ENCODE measurements around the gene TUSC2.

DNA sequence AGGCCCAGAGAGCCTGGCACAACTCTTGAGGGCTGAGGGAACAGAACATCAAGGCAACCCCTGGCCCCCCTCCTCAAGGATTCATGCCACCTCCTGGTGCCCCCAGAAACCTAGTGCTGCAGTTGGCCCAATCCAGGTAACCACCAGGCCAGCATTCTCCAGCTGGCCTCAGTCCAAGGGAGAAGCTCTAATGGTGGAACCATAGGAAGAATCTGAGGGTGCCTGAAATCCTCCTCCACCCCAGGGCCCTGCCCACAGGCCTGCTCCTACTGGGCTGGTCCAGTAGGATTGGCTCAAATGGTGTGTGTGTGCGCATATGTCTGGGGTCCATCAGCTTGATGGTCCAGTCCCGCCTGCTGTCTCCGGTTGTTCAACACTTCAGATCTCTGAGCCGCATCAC, 13.2 kb downstream of the TUSC2 start:
- TF ChIP-seq, protein P1, sequence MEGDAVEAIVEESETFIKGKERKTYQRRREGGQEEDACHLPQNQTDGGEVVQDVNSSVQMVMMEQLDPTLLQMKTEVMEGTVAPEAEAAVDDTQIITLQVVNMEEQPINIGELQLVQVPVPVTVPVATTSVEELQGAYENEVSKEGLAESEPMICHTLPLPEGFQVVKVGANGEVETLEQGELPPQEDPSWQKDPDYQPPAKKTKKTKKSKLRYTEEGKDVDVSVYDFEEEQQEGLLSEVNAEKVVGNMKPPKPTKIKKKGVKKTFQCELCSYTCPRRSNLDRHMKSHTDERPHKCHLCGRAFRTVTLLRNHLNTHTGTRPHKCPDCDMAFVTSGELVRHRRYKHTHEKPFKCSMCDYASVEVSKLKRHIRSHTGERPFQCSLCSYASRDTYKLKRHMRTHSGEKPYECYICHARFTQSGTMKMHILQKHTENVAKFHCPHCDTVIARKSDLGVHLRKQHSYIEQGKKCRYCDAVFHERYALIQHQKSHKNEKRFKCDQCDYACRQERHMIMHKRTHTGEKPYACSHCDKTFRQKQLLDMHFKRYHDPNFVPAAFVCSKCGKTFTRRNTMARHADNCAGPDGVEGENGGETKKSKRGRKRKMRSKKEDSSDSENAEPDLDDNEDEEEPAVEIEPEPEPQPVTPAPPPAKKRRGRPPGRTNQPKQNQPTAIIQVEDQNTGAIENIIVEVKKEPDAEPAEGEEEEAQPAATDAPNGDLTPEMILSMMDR (IDR thresholded peaks at IDR 0.05) = no peak
- no peak for TF ChIP-seq POLR2A (IDR thresholded peaks at IDR 0.05)

All from adrenal gland (tissue), 5 donors.